ENCODE data around the gene IL12RB2.

IL12RB2 gene, protein sequence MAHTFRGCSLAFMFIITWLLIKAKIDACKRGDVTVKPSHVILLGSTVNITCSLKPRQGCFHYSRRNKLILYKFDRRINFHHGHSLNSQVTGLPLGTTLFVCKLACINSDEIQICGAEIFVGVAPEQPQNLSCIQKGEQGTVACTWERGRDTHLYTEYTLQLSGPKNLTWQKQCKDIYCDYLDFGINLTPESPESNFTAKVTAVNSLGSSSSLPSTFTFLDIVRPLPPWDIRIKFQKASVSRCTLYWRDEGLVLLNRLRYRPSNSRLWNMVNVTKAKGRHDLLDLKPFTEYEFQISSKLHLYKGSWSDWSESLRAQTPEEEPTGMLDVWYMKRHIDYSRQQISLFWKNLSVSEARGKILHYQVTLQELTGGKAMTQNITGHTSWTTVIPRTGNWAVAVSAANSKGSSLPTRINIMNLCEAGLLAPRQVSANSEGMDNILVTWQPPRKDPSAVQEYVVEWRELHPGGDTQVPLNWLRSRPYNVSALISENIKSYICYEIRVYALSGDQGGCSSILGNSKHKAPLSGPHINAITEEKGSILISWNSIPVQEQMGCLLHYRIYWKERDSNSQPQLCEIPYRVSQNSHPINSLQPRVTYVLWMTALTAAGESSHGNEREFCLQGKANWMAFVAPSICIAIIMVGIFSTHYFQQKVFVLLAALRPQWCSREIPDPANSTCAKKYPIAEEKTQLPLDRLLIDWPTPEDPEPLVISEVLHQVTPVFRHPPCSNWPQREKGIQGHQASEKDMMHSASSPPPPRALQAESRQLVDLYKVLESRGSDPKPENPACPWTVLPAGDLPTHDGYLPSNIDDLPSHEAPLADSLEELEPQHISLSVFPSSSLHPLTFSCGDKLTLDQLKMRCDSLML

DNA sequence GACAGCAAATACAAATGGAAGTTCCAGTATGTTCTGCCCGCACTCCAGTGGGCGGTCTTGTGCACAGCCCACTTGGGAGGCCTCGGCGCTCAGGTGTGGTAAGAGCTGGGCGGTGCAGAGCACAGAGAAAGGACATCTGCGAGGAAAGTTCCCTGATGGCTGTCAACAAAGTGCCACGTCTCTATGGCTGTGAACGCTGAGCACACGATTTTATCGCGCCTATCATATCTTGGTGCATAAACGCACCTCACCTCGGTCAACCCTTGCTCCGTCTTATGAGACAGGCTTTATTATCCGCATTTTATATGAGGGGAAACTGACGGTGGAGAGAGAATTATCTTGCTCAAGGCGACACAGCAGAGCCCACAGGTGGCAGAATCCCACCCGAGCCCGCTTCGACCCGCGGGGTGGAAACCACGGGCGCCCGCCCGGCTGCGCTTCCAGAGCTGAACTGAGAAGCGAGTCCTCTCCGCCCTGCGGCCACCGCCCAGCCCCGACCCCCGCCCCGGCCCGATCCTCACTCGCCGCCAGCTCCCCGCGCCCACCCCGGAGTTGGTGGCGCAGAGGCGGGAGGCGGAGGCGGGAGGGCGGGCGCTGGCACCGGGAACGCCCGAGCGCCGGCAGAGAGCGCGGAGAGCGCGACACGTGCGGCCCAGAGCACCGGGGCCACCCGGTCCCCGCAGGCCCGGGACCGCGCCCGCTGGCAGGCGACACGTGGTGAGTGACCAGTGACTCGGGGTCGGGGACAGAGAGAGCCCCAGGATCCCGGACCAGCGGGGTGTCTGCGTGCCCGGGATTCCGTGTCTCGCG lies at the start of gene IL12RB2:
IL12RB2 (plus strand) TSS at position 623 of the 810 bp plus-strand sequence. CDS start 12,496 bp downstream, outside the sequence.
- no peak for DNase-seq

DNA sequence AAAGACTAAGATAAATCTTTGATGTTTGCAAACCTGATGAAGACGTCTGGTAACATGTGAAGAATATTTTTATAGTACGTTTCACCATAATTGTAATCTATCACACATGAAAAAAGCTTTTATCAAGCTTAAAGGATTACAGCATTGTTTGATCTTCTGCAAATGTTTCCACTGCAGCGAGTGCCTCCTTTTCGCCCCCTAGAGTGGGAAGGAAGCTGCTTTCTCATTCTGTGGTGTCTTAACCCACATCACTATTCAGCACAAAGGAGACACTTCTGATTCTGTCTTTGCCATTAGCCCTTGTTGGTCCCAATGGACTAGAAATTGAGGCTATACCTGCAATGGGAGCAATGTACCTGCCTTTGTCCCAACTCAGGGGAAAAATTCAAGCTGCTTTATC lies 46.0 kb upstream of the IL12RB2 start:
- no peak for DNase-seq

DNA sequence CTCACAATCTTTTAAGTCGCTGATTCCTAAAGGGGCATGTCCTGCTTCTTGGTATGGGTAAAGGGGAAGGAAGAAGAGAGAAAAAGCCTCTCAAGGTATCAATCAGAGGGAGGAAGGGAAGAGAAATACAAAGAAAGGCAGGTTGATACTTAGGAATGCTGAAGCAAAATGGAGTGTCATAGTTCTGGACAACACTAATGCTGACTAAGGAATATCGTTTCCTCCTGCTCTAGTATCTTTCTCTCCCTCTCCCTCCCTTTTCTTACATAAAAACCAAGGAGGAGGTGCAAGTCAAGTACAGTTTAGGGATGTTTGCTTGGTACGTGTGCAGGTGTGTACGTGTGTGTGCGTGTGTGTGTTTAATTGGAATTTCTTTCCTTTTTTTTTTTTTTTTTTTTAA lies 44.9 kb upstream of the IL12RB2 start:
- DNase-seq: no peak

DNA sequence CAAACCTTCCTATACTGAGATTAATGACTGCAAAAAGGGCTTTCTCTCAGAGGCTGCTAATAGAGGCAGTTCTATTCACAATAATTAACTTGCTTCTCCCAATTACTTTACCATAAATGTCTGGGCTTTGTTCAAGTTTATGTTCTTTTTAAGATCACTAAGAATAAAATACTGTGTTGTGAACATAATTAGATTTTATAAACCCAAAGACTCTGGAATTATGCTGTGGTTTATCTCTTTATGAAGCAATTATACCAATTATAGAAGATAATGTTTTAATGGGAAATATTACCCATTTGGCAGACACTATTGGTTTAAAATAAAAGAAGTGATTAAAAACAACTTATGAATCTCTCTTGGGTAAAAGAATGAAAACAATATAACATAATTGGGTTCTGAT lies 43.5 kb upstream of the IL12RB2 start:
- no peak for DNase-seq

GRCh38 chr1:67264899-67265298 lies 42.8 kb upstream of the IL12RB2 start:
- no peak for DNase-seq

- DNase-seq: no peak
Observed at GRCh38 chr1:67269061-67269460, 38.6 kb upstream of the IL12RB2 start.

DNA sequence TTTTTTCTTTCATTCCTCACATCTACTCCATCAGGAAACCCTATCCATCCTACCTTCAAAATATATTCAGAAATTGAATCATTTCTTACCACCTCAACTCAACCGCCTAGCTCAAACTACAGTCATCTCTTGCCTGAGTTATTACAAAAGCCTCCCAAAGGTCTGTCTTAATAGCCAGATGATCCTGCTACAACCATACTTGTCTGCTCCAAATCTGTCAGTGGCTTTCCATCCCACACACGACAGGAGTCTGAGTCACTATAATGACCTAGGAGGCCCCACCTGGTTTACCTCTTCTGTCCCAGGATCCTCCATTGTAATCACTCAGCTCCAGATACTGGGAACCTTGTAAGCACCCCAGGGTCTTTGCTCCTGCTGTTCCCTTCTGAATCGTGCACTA lies 37.1 kb upstream of the IL12RB2 start:
- no peak for DNase-seq

DNA sequence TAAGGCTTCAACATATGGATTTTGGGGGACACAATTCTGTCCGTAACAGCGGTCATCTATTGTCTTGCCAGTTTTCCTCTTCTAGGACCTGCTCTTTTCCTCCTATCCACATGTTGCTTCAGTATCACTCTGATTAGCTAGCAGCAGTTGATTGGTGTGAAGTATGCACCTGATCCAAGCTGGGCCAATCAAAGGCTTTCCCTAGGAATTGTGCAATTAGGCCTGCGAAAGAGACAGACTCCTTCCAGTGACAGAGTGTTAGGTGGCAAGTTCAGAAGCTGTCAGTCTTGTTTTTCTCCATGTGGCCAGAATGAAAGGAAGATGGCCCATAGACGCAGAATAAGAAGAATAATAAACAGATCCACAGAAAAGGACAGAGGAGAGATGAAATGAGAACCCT lies 34.1 kb upstream of the IL12RB2 start:
- no peak for DNase-seq

DNA sequence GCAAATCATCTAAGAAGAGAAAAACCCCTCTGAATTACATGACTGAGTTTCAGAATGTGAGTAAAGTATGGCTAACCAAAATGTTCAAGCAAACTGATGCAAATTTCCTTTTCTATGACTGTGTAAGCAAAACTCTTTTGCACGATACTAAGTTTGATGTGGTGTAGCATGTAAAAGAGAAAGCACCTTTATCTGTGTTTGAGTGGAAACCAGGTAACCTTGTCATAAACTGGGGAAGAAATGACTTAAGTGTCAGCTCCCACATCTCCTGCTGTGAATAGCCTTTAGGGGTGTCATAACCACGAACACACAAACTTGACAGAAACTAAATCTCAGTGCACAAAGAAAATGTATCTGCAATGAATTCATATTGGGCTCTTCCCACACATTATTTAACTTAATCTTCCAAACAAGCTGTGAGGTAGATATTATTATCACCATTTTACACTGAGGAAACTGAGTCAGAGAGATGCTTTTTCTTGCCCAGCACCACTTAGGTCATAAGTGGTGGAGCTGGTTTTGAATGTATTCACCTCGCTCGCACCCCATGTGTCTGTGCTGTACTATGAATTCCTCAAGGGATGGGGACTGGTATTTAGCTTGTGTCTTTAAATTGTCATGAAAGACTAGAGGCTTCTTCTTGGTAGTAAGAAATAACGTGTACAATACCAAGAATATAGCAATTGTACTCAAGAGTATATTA lies 32.9 kb upstream of the IL12RB2 start:
- DNase-seq: no peak

DNA sequence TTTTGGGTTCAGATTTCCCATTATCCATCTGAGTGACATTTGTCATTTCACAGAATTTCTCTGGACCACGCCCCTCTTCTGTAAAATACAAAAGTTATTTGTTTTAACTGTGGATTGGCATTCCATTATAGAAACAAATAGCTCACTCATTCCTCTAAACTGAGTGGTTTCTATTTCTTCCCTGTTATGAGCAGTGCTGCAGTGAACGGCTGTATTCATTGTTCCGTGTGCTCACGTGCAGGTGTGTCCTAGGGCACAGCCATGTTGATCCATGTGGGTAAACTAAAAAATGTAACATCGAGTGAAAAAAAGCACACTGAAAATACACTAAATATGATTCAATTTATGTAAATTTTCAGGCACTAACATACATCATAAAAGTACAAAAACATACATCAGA lies 27.0 kb upstream of the IL12RB2 start:
- no peak for DNase-seq

DNA sequence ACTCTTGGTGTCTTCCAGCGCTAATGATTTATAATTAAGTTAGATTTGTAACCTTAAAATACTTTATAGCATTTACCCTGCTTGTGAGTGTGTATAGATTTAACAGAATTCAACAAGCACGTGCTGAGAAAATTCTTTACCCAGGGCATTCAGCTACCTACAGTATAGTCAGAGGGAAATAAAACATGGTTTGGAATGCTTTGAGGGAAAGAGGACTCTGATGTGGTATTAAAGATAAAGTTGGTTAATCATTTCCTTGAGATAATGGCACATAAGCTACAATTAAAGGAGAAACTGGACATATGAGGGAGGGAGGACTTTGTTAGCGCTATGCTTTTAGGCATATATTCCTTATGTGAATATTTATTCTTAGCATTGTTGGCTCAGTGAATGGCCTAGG lies 26.4 kb upstream of the IL12RB2 start:
- DNase-seq: no peak

DNA sequence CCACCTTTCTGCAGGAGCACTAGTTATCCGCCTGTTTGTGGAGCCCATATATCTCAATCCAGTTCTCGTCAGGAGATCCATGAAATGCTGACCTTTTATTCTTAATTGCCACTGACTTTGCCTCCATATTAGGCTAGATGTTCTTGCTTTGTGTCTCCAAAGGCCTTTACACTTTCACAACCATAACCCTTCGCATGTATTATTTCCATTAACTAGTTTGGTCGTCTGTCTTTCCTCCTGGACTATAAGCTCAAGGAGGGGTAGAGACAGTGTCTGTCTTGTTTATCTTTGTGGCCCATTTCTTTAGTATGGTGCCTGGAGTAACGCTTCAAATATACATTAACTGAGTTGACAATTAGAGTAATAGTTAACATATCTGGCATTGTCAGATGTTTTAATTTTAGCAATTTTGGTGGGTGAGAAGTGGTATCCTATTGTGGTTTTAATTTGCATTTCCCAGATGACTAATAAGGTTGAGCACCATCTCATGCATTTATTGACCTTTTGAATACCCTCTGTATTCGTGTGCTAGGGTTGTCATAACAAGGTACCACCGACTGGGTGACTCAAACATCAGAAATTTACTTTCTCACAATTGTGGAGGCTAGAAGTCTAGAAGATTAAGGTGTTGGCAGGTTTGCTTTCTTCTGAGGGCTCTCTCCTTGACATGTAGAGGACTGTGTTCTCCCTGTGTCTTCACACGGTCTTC lies 21.7 kb upstream of the IL12RB2 start:
- no peak for DNase-seq

DNA sequence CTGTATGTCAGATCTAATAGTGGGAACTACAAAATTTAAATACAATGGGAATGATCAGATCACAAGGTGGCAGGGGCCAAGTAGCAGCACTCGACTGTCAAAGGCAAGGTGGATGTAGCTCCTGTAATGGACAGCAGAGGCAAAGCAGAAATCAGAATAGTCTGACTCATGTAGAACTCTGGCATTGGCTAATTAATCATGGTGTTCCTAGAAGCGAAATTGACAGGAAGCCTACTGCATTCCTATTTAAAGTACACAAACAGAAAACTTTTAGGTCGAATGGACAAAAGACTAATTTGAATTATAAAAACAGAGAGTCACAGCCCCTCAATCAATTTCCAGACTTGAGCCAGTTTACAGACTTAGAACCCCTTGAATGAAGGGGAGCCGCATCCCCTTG lies 17.4 kb upstream of the IL12RB2 start:
- DNase-seq: no peak

GRCh38 chr1:67294836-67295617 lies 12.6 kb upstream of the IL12RB2 start:
- no peak for DNase-seq

DNA sequence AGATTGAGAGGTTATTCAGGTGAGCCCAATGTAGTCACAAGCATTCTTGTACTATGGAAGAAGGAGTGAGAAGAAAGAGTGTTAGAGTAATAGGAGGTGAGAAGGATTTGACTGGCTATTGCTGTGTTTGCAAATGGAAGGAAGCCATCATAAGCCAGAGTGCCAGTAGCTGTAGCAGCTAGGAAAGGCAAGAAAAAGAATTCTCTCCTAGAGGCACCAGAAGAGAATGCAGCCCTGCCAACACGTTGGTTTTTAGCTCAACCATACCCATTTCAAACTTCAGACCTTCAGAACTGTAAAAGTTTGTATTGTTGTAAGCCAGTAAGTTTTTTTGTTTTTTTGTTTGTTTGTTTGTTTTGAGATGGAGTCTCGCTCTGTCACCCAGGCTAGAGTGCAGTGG lies 8.9 kb upstream of the IL12RB2 start:
- DNase-seq: no peak

DNA sequence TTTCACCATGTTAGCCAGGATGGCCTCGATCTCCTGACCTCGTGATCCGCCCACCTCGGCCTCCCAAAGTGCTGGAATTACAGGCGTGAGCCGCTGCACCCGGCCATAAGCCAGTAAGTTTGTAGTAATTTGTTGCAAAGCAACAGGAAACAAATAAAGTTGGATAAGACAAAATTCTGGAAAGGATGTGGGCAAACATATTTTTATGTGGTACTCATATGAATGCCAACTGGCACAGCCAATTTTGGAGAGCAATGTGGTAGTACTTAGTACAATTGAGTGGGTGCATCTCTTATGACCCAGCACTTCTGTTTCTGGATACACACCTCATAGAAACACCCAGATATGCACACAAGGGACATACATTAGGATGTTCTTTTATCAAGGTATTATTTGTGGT lies 8.4 kb upstream of the IL12RB2 start:
- DNase-seq: no peak

DNA sequence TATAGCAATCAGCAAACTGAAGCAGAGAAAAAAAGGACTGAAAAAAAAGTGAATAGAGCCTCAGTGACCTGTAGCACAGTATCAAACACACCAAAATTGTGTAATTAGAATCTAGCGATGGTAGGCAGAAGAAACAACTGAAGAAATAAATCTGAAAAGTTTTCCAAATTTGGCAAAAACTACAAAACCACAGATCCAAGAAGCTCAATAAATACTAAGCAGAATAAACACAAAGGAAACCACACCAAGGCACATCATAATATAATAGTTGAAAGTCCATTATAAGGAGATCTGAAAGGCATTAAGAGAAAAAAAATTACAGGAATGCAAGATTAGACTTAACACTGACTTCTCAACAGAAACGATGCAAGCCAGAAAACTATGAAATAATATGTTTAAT lies 7.1 kb upstream of the IL12RB2 start:
- DNase-seq: no peak

GRCh38 chr1:67304023-67304422 lies 3.6 kb upstream of the IL12RB2 start:
- no peak for DNase-seq

DNA sequence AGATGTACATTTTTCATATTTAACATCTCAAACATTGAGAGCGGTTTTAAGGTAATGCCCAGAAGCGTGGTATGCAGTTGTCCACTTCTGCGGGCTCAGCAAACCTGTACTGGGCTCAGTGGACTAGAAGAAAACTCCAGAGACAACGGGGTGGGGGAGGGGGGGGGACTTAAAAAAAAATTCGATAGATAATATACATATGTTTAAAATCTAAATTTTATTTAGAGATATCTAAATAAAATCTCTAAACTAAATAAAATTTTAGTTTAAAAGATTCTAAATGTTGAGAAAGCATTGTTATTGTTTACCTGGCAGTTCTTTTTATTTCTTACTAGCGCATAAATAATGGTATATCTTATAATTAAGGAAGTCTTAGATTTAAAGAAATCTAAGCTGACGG lies 1.1 kb upstream of the IL12RB2 start:
- DNase-seq: no peak

DNA sequence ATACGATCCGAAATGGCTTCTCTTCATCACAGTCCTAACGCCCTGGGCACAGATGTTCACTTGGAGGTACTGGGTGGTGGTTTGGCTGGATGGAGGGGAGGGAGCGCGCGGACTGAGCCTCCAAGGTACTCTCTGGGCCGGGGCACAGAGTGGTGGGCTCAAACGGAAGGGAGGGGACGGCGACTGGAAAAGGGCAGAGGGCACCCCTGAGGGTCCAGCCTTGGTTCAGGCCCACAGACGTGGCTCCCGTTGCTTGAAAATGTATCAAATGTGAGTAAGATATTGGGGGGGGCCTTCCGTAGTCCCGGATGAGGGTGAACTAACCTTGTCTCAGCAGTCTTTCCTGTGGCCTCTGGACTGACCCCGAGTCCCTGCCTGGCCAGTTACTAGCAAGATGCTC lies 463 bp downstream of the IL12RB2 start:
- no peak for DNase-seq

DNA sequence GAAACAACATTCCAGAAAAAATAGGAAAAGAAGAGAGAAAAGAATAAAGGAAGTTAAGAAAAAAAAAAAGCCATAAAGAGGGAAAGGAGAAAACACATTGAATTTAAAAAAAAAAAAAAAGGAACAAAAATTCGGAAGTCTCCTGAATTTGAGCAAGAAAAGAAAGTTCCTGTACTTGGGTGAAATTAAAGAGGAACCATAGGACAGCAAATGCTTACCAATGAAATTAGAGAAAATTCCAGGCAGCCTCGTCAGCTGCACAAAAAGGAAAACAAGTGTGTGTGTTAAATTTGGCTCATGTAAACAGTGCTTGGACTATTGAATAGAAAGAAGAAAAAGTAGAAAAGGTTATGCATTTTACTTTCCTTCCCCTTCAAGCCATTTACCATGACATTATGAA lies 4.9 kb downstream of the IL12RB2 start:
- no peak for DNase-seq
